ELR (cell line): ENCODE data around the gene FSIP1.

Source experiments
- DNase-seq: peaks from one replicate; pipeline ENCODE4 v3.0.0-alpha.2; 2015; ENCODE audit warnings: low read depth

The FSIP1 gene

DNA sequence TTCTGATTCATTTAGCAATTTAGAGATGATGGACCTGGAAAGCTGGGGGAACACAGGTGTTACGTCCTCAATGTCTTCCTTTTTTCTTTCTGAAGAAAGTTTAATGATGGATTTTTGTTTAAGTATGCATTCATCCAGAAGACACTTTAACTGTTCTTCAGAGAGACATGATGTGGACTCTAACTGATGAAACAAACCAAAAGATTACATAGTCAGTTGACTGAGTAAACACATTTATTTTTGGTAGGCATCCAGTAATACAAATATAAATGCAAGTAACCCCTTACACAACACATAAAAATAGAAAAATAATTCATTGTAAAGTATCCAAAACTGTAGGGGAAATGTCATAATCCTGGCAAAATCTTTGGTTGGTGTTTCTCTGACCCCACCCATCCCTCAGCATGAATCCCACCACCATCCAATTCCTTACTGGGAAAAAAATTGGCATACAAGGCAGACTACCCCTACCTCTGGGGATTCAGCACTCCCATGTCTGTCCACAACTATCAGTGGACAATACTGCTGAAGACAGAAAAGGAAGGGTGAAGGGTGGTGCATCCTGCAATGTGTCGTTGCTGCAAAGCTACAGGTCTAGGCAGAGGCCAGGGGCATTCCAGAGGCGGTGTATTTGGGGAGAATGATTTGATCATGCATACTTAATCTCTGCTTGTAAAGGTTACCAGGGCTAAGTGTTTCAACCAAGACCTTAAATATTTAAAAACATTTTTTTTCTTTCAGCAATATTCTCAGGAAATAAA lies 164.4 kb downstream of the FSIP1 start:
- no peak for DNase-seq

DNA sequence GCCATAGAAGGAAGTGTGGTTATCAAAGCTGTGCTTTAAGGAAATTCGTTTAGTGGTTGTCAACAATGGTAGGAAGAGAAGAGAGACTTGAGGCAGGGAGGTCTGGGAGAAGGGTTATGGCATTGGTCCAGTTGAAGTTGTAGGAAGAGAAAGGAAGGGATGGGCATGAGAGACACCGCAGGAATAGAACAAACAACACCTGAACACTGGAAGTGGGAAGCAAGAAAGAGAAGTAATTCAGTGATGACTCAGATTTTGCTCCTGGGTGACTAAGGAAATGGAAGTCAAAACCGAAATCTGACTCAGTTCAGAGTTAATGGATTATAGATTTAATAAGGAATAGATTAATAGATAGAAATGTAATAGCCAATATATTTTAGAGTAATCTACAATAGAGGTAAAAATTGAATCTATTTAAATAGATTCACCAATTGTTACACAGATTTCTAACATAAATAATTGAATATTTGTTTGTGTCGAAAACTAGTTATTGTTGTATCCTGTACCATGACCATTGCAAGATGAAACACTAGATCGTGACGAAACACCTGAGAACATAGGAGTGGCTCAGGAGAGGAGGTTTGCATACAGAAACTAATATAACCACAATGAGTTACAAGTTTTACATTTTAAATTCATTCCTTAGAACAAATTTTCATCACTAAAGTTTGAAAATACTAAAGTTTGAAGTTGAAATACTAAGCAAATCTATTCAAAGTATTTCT lies 165.7 kb downstream of the FSIP1 start:
- DNase-seq, result peak; percentile 72

DNA sequence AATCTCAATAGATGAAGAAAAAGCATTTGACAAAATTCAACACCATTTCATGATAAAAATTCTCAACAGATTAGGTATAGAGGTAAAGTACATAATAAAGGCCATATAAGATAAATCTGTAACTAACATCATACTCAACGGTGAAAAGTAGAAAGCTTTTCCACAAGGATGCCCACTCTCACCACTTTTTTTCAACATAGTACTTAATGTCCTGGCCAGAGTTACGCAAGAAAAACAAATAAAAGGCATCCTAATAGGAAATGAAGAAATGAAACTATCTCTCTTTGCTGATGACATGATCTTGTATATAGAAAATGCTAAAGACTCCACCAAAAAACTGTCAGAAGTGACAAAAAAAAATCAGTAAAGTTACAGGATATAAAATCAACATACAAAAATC lies 168.8 kb downstream of the FSIP1 start:
- DNase-seq, result no peak

DNA sequence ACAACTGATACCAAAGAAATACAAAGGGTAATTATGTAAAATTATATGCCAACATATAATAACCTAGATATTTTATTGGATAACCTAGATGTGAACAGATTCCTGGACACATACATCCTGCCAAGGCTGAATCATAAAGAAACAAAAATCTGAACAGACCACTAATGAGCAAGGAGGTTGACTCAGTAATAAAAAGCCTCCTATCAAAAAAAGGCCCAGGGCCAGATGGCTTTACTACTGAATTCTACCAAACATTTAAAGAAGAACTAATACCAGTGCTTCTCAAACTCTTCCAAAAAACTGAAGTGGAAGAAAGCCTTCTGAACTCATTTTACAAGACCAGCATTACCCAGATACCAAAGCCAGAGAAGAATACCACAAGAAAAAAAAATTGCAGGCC lies 169.4 kb downstream of the FSIP1 start:
- peak; percentile 64 for DNase-seq

DNA sequence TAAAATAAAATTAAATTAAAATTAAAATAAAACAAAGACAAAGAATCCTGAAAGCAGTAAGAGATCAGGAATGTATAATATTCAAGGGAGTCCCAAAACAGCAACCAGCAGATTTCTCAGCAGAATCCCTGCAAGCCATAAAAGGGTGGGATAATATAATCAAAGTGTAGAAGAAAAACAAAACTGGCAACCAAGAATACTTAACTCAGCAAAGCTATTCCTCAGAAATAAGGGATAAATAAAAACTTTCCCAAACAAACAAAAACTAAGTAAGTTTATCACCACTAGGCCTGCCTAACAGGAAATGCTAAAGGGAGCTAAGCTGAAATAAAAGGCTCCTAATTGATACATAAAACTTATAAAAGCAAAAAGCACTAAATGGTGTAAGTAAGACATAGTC lies 172.0 kb downstream of the FSIP1 start:
- DNase-seq, result no peak

DNA sequence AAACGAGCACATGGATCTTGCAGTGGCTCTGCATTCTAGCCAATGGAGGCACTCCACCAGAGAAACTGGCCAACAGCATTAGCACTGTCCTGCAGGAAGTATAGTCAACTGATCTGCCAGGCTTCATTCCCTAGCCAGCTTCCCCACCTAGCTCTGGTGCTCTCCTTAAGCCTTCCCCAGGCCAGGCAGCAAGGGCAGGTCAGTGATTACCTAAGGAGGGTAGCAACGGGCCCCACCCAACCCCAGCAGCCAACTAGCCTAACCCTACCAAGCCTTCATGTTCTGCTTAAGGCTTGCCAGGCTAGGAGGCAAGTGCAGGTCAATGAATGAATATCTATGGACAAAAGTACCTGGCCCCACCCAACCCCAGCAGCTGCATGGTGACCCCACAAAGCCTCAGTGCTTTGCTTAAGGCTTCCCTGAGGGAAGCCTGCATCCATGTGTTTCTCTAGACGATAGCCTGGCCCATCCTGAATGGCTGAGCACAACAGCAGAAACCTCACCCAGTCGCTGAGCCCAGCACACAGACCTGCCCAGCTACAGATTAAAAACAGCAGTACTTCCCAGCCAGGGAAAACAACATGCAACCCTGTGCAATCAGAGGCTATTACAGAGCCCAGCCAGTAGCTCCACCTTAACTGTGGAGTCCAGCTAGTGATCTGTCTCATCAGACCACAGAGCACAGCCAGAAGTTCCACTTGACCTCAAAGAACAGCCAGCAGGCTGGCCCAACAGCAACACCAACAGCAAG lies 173.3 kb downstream of the FSIP1 start:
- no peak for DNase-seq

DNA sequence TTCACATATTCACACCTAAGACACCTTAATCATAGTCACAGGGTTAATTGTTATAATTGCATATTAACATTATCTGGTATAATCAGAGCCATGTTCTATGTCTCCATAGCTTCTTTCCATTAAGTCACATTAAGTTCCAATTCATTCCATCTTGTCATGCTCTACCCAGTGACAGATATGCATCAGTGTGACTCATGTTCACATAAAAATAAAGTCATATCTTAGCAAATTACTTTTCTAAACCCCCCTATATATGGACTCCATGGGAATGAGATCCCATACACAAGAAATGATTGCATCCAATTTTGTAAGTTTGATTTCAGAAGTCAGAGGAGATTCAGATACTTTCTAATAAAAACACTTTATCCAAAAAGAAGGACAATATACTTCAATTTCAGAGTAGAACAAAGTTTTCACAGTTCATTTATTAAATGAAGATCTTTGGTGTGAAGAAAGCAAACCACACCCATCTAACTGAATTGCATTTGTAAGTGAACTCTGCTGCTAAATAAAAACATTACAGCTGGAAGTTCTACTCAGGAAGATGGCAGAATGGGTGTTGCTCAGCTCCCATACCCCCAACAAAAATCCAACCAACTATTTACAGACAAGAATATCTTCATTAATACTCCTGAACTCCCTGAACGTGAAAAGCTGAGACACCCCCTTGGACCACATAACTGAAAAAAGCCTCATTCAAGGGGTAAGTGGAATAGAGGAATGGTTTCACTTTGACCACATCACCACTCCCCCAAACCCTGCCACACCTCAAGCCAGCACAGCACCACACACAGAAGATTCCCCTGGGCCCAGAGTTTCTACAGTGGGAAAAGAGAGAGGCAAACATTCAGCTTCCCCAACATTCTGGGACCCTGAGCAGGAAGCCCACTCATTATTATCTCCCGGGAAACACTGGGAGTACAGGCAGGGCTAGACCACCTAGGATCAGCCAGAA lies 174.2 kb downstream of the FSIP1 start:
- DNase-seq, result no peak

DNA sequence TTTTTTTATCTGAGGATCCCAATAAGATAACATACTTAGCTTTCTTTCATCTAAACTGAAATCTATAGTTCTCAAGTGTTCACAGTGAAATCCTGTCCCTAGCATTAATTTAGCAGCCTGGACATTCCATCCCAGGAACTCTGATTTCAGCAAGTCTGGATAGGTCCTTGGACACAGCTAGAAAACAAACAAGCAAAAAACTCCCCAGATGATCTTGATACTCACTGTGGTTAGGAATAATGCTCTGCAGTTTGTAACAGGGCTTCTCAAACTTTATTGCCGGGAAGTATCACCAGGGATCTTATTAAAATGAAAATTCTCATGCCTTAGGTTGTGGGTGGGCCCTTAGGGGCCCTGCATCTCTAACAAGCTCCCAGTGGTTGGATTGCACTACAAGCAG lies 177.5 kb downstream of the FSIP1 start:
- DNase-seq, result no peak

DNA sequence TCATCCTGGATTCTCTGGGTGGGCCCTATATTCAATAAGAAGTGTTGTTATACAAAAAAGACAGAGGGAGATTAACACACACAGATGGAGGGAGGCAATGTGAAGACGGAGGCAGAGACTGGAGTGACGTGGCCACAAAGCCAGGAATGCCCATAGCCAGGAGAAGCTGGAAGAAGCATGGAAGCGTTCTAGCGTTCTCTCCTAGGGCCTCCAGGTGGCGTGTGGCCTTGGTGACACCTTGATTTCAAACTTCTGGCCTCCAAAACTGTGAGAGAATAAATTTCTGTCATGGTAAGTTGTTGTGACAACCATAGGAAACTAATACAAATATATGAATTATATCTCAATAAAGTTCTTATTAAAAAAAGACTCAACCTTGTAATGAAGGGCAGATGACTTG lies 180.5 kb downstream of the FSIP1 start:
- peak; percentile 26 for DNase-seq

DNA sequence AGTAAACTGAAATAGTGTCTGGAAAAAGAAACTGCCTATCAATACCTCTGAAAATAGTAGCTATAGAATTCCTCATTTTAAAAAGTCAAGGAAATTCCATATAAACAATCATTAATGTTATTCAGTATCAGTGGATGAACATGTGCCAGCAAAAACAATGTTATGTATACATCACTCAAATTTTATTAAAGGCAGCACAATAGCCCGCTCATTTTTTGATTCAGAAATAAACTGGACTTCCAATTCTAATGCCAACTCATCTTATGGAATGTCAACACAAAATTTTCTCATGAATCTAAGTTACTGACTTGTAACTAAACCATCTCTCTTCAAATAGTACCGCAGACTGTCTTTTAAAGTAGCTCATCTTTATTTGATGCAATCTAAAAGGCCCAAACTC lies 182.8 kb downstream of the FSIP1 start:
- DNase-seq, result peak; percentile 46

DNA sequence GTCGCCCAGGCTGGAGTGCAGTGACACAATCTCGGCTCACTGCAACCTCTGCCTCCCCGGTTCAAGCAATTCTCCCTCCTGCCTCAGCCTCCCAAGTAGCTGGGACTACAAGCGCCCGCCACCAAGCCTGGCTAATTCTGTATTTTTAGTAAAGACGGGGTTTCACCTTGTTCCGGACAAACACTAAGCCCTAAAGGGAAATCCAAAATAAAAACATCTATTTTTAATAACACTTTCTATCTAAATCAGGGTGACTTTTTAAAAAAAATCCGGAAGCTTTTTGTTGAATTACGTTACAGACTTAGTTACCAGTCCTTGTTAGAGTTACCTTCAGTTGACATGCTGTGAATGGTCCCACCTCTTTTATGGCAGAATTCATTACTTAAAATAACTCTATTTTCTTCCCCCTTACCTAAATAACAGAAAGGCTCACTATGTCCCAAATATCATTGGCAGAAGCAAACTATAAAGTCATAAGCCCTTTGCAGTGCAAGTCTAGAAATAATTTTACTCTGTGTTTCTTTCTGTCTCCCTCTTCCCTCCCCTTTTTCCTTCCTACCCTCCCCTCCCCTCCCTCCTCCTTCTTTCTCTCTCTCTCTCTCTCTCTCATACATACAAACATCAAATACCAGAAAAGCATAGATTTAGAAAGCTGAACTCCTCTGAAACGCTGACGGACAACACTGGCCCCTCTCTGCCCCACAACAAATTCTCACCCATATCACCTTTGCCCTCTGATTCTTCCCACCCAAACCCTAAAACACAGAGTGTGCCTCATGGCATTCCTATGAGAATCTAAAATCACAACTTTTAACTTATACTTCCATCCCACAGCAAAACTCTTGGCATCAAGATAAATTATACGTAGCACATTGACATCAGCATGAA lies 183.4 kb downstream of the FSIP1 start:
- DNase-seq, result peak; percentile 42

DNA sequence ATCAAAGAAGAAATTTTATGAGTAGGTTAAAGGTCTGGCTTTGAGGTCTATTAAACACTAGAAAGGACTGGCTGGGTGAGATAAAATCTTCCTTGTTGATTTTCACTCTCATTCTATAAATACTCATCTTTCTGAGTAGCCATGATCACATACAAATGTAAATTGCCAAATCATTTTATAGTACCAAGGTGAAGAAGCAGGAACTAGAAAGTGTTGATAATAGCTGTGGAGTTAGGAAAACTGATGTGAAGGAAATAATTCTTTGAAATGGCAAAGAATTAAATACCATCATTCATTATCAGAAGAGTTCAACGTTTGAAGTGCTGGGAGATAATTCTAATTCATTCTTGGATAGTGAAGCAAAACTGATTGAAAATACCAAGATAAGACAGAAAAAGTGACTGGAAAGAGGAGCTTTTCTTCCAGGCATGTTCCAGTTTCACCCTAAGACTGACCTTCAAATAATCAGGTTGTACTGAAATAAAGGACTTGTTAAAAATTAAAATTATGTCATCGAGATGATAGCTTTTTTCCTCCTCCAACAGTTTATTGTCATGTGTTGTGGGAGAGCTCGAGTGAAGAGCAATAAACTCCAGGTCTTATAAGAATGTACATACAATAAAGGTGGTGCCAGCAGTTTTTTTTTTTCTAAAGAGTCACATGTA lies 184.3 kb downstream of the FSIP1 start:
- DNase-seq, result peak; percentile 49

DNA sequence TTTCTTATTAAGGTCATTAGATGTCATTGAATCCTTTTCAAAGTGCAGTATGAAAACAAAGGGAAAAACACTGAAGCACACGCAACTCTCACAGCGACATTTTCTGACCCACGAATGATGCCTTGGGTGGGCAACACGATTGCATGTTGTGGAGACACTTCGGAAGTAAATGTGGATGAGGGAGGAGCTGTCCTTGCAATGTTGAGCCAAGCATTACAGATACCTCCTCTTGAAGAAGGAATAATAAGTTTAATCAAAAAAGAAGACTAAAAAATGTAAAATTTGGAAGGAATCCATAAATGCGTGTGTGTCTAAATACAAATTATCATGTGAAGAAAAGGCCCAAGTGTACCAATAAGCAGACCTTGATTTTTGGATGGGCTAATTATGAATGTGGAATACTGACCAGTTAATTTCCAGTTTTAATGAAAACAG lies 184.9 kb downstream of the FSIP1 start:
- DNase-seq, result peak; percentile 51

DNA sequence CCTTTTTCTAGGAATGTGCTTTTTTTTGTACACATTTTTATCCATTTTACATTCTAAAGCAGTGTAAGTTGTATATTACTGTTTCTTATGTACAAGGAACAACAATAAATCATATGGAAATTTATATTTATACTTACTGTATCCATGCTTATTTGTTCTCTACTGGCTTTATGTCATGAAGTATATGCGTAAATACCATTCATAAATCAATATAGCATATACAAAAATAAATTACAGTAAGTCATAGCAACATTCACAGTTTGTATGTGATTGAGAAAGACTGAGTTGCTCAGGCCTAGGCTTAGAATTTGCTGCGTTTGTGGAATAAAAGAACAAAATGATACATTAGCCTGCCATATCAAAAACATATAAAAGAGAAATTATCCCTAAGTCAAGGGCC lies 185.3 kb downstream of the FSIP1 start:
- no peak for DNase-seq

DNA sequence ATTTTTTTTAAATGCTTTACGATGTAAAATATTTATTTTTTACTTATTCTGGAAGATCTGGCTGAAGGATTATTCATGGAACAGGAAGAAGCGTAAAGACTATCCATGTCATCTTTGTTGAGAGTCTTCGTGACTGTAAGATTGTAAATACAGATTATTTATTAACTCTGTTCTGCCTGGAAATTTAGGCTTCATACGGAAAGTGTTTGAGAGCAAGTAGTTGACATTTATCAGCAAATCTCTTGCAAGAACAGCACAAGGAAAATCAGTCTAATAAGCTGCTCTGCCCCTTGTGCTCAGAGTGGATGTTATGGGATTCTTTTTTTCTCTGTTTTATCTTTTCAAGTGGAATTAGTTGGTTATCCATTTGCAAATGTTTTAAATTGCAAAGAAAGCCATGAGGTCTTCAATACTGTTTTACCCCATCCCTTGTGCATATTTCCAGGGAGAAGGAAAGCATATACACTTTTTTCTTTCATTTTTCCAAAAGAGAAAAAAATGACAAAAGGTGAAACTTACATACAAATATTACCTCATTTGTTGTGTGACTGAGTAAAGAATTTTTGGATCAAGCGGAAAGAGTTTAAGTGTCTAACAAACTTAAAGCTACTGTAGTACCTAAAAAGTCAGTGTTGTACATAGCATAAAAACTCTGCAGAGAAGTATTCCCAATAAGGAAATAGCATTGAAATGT lies 186.1 kb downstream of the FSIP1 start:
- peak; percentile 12 for DNase-seq

DNA sequence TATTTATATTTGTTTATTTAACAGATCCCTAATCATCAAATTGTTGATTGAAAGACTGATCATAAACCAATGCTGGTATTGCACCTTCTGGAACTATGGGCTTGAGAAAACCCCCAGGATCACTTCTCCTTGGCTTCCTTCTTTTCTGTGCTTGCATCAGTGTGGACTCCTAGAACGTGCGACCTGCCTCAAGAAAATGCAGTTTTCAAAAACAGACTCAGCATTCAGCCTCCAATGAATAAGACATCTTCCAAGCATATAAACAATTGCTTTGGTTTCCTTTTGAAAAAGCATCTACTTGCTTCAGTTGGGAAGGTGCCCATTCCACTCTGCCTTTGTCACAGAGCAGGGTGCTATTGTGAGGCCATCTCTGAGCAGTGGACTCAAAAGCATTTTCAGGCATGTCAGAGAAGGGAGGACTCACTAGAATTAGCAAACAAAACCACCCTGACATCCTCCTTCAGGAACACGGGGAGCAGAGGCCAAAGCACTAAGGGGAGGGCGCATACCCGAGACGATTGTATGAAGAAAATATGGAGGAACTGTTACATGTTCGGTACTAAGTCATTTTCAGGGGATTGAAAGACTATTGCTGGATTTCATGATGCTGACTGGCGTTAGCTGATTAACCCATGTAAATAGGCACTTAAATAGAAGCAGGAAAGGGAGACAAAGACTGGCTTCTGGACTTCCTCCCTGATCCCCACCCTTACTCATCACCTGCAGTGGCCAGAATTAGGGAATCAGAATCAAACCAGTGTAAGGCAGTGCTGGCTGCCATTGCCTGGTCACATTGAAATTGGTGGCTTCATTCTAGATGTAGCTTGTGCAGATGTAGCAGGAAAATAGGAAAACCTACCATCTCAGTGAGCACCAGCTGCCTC lies 187.1 kb downstream of the FSIP1 start:
- peak; percentile 12 for DNase-seq

DNA sequence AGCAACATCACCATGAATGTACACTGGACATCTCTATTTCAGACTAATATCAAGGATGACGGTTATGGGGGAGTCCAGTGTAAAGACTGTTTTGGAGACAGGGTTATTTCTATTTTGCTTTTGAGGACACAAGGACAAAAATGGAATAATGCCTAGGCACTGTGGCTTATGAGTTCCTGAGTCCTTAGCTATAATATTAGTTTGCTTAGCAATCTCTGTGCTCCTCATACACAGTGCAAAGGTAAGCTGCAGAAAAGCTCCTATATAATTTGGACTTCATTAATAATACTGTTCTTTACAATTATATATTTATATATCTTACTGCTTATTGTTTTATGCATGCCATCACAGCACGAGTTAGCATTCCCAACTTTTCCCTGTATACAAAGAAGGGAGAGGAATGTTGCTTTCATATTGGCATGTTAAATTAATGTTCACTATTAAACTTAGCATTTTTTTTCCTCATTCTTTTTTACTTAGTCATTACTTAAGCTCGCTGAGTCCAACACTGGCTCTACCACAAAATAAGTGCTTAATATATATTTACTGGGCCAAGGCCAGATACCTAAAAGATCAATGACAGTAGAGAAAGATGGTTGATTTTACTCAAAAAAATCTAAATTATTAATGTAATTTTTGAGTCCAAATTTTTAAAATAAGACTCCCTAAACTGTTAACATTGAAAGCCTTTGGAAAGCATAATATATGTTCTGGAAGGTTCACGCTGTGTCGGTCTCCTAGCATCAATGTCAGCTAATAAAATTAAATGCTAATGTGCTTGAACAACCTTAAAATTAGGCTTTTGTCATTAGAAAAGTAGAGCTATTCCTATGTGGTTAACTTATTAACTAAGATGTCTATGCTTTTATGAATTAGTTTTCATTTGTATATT lies 187.9 kb downstream of the FSIP1 start:
- peak; percentile 75 for DNase-seq
